ENCODE measurements around the gene SMAD5.

Gene SMAD5

DNA sequence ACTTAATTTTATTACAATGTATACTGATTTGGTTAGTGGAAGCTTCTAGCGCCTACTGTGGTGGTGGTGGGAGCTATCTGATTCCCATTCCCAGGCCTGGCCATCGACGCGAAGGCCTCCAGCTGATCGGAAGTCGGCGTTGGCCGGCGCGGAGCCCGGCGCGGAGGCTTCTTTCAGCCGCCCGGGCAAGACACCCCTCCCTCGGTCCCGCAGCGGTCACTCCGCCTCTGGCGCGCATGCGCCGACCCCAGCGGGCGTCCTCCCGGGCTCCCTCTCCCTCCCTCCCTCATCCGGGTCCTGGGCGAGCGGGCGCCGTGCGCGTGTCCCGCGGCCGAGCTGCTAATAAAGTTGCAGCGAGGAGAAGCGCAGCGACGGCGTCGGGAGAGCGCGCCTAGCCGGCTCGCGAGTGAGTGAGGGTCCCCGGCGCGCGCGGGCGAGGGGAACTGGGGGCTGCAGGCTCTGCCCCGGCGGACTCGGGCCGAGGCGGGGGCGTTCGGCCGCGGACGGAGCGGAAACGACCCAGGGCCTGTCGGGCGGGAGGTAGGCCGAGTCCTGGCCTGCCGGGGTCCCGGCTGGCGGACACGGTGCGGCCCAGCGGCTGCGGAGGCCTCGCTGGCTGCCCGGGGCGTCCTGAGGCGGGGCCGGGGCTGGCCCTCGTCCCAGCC, at the start of gene SMAD5:
Gene SMAD5, plus strand, starts transcription at position 289 of the 665 bp plus-strand sequence. CDS start 20,916 bp downstream, outside the sequence.
- DNase-seq: peak; percentile 77

DNA sequence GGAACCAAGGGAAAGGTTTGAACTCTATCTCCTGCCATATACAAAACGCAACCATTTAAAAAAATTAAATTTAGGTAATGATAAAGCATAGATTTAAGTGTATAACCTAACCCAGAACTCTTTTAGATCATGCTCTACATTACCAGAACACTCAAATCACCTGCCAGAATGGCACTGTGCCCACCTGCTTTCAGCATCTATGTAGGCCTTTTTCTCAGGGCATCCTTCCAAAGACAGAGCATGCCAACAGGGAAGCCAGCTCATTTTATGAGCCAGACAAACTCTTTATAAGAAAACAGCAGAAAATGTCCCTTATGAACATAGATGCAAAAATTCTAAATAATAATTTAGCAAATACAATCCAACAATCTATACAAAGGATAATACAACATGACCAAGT, 47.9 kb upstream of the SMAD5 start:
- DNase-seq: no peak

DNA sequence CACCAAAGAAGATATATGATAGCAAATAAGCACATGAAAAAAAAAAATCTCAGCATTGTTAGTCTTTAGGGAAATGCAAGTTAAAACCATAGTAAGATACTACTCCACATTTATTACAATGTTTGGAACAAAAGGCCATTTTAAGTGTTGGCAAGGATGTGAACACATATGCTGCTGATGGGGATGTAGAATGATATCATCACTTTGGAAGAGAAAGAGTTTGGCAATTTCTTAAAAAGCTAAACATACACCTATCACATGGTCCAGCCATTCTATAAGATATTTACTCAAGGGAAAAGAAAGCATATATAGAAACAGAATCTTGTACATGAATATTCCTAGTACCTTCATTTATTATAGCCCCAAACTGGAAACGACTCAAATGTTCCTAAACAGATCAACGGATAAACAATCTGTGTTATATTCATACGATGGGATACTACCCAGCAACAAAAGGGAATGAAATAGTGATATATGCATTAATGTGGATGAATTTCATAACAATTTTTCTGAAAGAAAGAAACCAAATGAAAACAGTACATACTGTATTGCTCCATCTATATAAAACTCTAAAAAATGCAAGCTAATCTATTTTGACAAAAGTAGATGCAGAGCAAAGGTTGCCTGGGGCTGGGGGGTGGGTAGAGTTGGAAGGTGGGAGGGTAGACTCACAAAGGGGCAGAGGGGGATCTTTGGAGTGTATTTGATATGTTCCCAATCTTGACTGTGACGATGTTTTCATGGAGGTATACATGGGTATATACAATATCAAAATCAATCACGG, 45.7 kb upstream of the SMAD5 start:
- no peak for DNase-seq

DNA sequence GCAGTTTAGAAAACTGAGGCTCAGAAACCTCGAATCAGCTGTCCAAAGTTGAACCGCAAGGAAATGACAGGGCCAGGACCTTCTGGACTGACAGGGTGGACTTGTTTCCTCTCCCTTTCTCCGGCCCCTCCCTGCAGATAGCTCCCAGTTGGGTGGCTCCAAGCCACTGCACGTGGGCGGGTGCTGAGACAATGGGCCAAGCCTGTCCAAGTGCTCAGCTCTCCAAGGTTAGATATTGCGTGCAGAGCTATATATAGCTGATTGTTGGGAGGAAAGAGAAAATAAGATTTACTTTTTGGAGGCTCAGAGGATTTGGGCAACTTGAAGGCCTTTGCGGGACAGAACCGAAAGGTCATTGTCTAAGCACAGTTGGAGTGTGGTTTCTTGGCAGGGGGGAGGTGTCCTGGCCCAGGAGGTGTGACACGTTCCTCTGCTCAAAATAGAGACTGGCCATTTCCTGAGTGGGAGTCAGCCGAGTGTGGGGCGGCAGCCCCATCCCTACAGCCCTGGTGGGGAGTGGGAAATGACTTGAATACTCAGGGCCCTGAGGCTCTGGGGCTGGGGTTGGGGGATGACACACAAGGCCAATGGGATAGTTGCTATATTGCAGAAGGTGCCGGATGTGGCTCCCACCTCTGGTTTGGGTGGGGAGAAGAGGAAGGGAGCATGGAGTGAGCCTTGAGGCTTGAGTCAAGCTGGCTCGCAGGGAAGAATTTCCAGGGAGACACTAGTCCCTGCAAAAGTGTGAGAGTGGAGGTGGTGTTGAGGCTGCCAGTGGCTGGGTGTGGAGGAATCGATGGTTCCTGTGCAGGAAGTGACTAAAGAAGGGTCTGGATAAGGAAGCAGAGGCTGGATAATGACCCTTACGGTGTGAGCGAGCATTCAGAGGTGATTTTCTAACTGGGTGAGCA, 44.4 kb upstream of the SMAD5 start:
- DNase-seq: no peak

DNA sequence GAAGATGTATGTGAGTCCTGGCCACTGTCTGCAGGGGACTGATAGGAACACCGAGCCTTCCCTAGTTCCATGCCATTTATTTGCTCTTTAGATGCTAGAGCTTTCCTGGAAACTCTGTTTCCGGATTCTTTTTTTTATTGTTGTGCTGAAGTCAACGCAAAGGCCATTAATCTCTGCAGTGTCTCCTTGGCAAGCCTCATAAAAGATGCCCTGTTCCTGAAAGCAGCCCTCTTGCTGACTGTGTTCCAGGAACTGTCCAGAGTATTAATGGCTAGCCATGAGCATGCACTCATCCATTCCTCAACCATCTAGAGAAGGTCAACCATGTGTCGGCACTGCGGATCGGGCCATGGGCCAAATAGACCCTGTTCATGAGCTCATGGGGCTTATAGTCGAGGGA, 42.9 kb upstream of the SMAD5 start:
- DNase-seq: no peak

DNA sequence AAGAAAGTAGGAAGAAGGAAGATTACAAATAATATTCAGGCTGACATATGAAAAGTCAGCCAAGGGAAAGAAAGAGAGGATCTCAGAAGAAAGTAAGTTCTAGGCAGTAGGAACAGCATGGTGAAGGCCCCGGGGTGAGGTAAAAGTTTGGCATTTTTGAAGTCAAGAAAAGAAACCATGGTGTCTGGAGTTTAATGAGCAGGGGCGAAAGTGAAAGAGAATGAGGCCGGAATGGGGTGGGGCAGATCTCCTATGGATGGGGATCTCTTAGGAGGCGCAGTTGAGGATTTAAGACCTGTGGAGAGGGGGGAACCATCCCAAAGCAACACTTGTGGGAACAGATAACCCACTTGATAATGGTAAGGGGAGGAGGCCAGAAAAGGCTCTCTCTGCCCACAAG, 42.3 kb upstream of the SMAD5 start:
- DNase-seq: no peak

DNA sequence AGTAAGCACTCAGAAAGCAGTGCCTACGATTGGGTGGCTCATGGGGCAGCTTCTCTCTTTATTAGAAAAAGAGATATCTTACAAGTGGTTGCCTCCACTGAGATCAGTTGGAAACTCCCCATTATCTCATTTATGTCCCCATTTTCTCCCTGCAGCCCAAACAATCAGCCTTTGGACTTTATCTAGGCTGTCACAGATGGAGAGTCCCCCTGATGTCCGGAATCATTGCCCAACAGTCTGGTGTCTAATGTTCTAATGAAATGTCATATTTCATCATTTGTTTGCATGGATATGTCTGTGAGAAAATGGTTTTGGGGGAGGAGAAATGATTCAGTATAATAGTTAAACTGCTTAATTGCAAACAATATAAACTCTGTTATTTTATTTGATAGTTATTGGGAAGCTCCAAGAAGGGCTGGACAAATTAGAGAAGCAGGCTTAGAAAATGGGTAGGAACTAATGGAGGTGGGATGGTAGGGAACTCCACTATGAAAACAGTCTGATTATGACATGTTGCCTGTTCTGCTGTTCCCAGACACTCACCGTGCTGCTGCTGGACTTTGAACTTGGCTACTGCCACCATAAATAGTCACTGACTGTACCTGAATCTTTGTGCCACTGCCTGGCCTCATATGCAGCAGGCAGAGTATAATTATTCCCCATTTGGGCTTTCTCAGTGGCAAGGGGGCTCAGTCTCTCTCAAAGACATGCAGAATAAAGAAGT, 38.3 kb upstream of the SMAD5 start:
- DNase-seq: no peak

DNA sequence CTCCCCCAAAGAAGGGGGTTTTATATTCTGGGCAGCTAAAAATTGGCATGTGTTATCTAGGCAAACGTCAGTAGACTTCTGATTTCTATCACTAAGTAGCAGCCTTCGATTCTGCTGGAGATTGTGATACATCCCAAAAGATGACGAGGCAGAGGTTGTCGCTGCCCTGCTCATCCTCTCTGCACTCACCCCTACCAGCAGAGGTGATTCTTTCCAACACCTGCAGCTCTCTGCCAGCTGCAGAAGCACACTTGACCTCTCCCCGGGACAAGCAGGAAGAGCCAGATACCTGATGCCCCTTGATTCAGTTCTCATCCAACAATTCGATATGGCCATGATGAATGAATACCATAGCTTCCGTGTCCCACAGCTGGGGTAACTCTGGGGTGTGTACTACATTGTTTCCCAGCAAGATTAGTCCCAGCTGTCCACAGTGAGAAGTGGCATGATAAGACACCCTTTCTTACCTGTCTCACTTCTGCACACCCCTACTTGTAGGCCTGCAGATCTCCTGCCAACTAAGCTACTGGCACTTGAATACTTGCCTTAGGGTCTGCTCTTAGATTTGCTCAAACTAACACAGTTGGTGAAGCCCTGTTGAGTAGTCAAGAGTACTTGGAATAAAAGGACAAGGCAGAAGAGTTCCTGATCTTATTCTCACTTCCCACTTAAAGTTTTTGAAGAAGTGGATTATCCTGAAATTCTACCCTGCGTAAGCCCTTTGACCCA, 37.6 kb upstream of the SMAD5 start:
- DNase-seq: no peak

DNA sequence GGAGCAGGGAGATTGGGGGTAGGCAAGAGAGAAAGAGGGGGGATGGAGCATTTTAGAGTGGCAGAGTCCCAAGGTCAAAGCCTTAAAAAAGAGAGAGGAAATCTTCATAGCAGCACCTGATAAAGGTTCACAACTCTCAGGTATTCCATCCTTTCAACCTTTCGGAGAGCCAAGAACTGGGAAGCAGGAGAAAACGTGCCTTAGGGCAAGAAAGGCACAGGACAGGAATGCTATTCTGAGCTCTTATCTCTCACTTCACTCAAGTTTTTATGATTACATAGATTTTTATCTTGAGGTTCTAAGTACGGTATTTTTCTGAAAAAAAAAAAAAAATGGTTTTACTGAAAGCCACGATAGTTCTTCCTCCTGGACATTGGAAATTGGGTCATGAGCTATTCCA, 34.5 kb upstream of the SMAD5 start:
- no peak for DNase-seq

DNA sequence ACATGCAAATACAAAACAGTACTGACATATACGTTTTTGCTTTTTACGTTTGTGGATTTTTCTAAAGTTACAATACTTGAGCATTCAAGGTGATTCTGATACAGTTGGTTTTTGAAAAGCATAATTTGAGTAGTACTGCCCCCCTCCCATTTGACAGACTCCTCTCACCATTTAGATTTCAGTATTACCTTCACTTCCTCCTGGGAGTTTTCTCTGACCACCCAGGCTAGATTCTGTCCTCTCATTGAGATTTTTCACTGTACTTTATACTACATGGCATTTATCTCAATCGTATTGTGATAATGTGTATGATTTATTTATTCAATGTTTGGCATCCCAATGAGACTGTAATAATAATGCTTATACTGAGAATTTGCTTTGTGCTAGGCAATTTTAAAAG, 32.8 kb upstream of the SMAD5 start:
- no peak for DNase-seq

DNA sequence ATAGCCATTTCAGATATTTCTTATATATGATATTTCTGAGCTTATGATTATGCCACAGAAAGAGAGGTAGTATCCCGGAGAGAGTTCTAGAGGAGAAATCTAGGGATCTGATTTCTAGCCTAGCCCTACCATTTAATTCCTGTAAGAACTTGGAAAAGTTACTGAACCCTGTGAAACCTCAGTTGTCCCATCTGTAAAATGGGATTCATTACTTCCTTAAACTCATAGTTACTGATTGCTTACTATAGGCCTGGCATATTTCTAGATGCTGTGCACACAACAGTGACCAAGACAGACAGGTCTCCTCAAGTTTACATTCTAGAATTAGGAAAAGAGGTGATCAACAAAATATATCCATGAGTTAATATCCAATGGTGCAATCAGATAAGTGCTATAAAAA, 30.8 kb upstream of the SMAD5 start:
- DNase-seq: no peak

DNA sequence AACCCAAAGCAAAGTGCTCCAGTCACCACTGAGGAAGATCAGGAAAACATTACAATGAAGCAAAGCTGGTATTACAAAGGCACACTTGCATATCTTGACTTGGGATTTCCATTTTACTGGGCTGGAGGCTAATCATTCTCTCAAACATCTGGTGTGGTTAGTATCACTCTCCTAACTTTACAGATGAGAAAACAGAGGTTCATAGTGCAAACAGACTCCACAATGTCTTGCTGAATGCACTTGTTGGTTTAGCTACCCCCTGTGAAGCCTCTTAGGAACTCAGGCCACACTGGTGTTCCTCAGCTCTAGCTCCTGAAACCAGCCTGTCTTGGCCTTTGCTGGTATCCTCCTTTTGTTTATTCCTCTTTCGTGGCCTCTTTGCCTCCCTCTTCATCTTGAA, 29.5 kb upstream of the SMAD5 start:
- DNase-seq: no peak

DNA sequence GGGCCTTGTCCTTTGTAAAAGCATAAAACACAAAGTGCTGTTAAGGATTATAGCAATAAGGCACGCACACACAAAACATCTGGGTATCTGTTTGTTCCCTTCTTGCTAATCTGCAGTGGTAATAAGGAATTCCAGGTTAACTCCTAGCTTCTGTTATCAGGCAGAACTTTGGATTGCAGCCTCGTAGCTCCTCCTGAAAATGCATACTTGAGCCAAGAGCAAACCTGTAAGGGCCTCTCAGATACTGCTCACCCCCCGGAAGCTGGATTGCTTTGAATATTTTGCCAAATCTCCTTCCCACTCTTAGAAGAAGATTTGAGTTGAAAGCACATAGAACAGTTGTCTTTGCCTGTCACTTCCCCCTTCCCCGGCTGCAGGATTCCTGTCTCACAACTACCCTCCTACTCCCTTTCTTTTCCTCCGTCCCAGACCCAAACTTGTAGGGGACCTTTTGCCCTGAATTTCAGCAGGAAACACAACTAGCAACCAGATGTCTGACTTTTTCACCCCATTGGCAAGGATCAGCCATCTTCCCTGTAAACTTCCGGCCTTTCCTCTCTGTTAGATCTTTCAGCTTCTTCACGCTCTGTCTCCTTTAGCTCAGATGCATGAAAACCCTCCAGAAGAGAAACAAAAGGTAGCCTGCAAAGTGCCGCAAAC, 28.2 kb upstream of the SMAD5 start:
- DNase-seq: no peak

DNA sequence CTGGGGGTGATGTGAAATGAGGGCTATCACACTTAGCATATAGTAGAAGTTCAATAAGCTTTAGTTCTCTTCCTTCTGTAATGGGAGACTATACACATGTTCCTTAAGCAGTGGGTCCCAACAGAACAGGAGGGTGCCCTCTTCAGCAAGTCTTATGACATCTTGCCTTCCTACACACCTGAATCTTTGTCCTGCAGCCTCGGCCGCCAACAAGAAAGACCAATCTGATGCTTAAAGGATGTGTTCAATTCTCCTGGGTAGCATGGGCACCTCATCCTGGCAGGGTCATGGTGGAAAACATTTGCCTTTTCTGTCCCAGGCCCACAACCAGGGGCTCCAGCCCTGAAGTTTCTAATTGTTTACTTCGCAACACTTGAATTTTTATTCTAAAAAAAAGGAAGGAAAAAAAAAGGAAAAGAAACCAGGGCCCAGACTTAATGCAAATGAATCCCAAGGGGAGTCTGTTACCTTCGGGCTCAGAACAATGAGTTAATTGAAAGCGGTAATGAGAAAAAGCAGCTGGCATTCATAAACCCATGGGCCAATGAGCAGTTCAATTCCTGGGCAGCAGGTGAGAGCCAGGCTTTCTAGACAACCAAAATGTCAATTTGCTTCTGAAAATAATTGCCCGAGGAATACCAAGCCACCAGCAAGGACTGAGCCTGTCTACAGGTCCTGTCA, 26.2 kb upstream of the SMAD5 start:
- no peak for DNase-seq

DNA sequence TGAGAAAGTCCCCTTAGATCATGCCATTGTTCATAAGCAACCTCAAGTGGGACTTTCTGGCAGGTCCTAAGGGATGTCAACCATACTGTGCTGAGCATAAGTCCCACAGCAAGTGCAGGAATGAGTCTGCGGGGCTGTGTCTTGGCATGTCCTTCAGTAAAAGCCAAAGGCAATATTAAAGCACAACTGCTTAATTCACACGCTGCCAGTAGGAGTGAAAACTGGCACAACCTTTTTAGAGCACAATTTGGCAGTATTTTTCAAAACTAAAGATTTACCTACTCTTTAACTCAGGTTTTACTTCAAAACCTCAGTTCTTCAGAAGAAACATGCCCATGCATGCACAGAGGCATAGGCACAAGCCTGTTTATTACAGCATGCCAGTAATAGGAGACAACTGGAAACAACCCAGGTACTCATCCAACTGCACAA, 24.4 kb upstream of the SMAD5 start:
- no peak for DNase-seq

DNA sequence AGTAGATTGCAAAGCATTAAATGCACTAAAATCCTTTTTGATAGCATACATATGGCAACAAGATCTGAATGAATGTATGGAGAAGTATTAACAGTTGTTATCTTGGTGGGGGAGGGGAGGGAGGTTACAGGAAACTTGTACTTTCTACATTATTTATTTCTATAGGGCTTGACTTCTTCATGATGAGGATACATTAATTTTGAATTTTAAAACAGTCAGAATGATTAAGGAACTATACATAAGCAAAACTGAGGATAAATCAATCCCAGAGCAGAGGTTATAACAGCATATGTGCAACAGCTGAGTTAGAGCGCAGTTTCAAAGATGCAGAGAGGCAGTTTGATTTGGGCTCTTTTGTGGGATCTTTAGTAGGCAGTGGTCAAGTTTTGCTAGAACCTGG, 23.9 kb upstream of the SMAD5 start:
- no peak for DNase-seq

DNA sequence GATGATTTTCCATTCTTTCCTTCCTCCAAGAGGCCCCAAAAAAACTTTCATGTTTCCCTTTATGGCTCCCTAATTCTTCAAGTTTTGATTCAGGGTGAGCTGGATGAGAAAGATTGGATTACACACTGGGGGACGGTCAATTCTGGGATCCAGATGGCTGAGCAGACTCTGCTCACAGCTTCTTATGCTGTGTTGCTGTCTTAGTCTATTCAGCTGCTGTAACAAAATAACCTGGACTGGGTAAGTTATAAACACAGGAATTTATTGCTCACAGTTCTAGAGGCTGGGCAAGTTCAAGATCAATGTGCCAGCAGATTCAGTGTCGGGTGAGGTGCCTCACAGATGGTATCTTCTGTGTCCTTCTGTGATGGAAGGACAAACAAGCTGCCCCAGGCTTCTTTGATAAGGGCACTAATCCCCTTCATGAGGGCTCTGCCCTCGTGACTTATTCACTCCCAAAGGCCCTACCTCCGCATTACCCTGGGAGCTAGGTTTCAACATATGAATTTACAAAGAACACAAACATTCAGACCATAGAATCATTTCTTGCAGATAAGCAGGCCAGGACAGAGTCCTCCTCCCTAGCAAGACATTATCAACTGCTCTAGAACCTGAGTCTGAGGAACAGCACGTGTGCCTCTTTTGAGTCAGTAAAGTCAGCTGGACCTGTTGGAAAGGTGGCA, 23.1 kb upstream of the SMAD5 start:
- DNase-seq: no peak

DNA sequence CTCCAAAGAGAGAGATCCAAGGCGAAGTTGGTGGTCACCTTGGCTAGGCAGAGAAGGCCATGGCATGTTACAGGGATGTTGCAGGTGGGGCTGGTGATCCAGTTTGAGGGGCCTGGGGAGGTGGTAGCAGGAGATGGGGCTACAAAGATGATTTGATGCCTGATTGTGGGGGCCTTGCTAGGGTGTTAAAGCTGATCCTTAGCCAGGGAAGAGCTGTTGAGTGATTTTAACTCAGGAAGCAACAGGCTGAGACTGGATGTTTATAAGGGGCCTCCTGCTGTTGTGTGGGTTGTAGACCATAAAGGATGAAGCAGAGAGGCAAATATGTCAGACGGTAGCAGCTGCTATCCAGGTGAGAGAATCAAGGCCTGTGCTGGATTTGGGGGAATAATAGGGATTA, 19.0 kb upstream of the SMAD5 start:
- DNase-seq: no peak

DNA sequence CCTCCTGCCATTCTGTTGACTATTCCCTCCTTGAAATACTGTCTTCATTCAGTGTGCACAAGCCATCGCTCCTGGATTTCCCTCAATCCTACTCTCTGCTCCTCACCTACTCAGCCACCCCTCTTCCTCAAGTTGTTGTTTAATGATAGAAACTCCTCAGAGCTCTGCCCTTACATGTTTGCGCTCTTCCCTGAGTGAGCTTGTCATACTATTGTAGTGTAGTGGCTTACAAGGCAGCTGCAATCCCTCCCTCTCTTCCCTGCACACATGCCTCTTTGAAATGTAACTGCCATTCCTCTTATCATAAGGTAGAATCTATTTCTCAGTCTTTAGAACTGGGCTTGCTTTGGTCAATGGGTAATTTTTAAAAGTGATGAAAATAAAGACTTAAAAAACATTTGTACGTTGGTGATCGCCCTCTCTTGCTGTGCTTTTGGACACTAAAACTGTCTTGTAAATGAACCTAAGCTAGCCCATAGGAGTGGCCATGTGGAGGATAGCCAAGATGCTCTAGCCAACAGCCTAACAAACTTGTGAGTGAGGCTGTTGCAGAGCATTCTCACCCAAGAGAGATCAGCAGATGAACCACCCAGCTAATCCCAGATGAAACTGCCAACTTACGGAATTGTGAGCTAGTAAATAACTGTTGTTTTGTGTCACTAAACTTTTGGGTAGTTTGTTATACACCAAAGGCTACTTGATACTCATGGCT, 18.1 kb upstream of the SMAD5 start:
- DNase-seq: no peak
